GM12878 (cell line): ENCODE results near the gene TMEM229B. TPM values are rescaled to one million over a fixed set of nuclear protein-coding genes. Genes with fewer than 3 reads are reported as not detected.

Experiments
- EGR1 ChIP-seq, 2 experiments: IDR thresholded peaks; 1 replicate in 1 of 2; 2 replicates in 1 of 2; pipeline ENCODE4 v1.6.1; 2011 to 2012; ENCODE audit warnings: low read depth in 2 of 2, low read length in 2 of 2, borderline replicate concordance in 1 of 2, mild to moderate bottlenecking in 1 of 2, moderate library complexity in 1 of 2
- FOS ChIP-seq: IDR thresholded peaks from 3 replicates; pipeline ENCODE4 v1.6.1; 2011; ENCODE audit warnings: borderline replicate concordance; ENCODE audit not compliant: insufficient read length; ENCODE audit errors: extremely low read depth
- HCFC1 ChIP-seq: fragments of 150-350 bp; IDR thresholded peaks from 2 replicates; pipeline ENCODE4 v1.6.1; 2014; ENCODE audit warnings: low read length
- polyA plus RNA-seq, 11 experiments: library from polyadenylated mRNA; depleted of rRNA in 4 of 11; unstranded in 6 of 11; stranded (reverse) in 5 of 11; fragments of >200 nt; fragmentation: Nextera tagmentation in 4 of 11; fragmentation: Illumina TruSeq in 1 of 11; extraction: Ambion mirVana in 4 of 11; extraction: Trizol in 1 of 11; gene quantifications; 1 replicate in 1 of 11; 2 replicates in 10 of 11; pipeline versions ENCODE4 v1.2.1 to v1.2.3, GENCODE V29; 2011 to 2016; ENCODE audit warnings: inconsistent platforms in 2 of 11, missing spikeins in 2 of 11, low read depth in 1 of 11
- total RNA-seq, 4 experiments: library from RNA; depleted of rRNA in 3 of 4; stranded (reverse); fragments of >200 nt in 3 of 4; fragmentation: Illumina TruSeq in 1 of 4; extraction: Trizol in 1 of 4; gene quantifications; 2 replicates each; pipeline versions ENCODE4 v1.2.1 to v1.2.3, GENCODE V29; 2013 to 2021
- TF ChIP-seq, protein P1 (sequence below): fragments of 450-650 bp; IDR thresholded peaks from 2 replicates; pipeline ENCODE4 v1.6.1; 2017; ENCODE audit warnings: antibody characterized with exemption, mild to moderate bottlenecking, moderate library complexity
- TF ChIP-seq, protein P2 (sequence below): IDR thresholded peaks from 2 replicates; pipeline ENCODE4 v1.6.1; 2012; ENCODE audit warnings: low read depth, low read length, improper control_type of control experiment
- TF ChIP-seq, protein P3 (sequence below), 3 experiments: IDR thresholded peaks in 2 of 3; conservative IDR thresholded peaks in 1 of 3; 2 replicates each; pipeline ENCODE4 v1.5.1; 2011; ENCODE audit warnings: low read depth in 3 of 3, low read length in 3 of 3, mild to moderate bottlenecking in 3 of 3, control low read depth in 2 of 3, moderate library complexity in 2 of 3, inconsistent platforms in 1 of 3, mixed read lengths in 1 of 3; ENCODE audit not compliant: control insufficient read depth in 2 of 3, insufficient read depth in 1 of 3; ENCODE audit errors: extremely low read depth in 1 of 3
- TF ChIP-seq, protein P4 (sequence below): IDR thresholded peaks from 2 replicates; pipeline ENCODE4 v1.6.1; 2011; ENCODE audit warnings: low read depth, mild to moderate bottlenecking, low read length, moderate library complexity, borderline replicate concordance; ENCODE audit errors: extremely low read depth

Gene TMEM229B
- total and polyA plus RNA-seq, 10 of the 15 experiments (the other 5 are each of a cell fraction or from before 2014, with no cell fraction given), result 0.24 to 5.3 (median 1.7) TPM

DNA sequence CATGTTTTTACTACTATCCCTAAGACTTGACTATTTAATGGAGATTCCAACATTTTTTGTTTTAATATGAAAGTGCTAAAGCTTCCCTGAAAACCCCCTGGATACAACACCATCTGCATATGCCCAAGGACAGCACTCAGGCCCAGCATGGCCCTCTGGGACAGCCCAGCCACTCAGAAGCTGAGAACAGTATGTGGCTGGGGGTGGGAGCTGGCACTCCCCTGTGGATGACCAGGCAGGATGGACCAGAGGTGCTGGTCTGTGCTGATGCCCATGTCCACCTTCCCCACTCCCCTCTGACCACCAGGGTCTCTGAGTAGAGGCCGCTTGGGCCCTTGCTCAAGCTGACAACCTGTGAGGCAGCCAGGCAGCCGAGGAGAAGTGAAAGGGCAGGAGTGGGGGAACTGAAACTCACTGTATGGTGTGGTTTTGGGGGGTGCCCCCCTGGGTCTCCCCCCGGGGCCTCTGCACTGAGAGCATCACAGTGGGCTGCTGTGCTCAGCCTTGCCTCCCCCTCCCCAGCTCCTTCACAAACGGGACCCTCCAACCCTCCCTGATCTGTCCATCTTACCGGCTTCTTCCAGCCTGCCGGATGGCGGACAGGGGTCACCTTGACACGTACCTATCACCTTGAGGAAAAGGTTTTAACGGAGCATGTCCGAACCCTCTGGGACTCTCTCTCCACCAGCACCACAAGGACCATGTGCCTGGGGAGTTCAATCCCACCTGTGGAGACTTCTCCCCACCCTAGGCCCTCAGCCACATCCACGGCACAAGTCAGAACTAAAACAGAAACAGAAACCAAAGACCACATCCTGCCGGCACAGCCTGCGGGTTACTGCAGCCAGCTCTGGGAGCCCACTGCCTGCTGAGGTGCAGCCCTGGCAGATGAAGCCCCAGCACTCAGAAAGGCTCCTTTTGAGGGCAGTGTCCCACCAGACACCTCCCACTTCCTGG, at the start of gene TMEM229B (continued):
- TF ChIP-seq, protein P1, sequence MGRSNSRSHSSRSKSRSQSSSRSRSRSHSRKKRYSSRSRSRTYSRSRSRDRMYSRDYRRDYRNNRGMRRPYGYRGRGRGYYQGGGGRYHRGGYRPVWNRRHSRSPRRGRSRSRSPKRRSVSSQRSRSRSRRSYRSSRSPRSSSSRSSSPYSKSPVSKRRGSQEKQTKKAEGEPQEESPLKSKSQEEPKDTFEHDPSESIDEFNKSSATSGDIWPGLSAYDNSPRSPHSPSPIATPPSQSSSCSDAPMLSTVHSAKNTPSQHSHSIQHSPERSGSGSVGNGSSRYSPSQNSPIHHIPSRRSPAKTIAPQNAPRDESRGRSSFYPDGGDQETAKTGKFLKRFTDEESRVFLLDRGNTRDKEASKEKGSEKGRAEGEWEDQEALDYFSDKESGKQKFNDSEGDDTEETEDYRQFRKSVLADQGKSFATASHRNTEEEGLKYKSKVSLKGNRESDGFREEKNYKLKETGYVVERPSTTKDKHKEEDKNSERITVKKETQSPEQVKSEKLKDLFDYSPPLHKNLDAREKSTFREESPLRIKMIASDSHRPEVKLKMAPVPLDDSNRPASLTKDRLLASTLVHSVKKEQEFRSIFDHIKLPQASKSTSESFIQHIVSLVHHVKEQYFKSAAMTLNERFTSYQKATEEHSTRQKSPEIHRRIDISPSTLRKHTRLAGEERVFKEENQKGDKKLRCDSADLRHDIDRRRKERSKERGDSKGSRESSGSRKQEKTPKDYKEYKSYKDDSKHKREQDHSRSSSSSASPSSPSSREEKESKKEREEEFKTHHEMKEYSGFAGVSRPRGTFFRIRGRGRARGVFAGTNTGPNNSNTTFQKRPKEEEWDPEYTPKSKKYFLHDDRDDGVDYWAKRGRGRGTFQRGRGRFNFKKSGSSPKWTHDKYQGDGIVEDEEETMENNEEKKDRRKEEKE, result no peak
- TF ChIP-seq, protein P2, sequence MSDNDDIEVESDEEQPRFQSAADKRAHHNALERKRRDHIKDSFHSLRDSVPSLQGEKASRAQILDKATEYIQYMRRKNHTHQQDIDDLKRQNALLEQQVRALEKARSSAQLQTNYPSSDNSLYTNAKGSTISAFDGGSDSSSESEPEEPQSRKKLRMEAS, result peak; percentile 79
- TF ChIP-seq, protein P3, sequence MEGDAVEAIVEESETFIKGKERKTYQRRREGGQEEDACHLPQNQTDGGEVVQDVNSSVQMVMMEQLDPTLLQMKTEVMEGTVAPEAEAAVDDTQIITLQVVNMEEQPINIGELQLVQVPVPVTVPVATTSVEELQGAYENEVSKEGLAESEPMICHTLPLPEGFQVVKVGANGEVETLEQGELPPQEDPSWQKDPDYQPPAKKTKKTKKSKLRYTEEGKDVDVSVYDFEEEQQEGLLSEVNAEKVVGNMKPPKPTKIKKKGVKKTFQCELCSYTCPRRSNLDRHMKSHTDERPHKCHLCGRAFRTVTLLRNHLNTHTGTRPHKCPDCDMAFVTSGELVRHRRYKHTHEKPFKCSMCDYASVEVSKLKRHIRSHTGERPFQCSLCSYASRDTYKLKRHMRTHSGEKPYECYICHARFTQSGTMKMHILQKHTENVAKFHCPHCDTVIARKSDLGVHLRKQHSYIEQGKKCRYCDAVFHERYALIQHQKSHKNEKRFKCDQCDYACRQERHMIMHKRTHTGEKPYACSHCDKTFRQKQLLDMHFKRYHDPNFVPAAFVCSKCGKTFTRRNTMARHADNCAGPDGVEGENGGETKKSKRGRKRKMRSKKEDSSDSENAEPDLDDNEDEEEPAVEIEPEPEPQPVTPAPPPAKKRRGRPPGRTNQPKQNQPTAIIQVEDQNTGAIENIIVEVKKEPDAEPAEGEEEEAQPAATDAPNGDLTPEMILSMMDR (IDR thresholded peaks at IDR 0.05 in 2 of 3, conservative IDR thresholded peaks at IDR 0.05 in 1 of 3; ENCODE audit: control insufficient read depth in 2 of 3, extremely low read depth in 1 of 3, insufficient read depth in 1 of 3, low read depth in 3 of 3, low read length in 3 of 3), result no peak
- TF ChIP-seq FOS, result no peak
- TF ChIP-seq, protein P4, sequence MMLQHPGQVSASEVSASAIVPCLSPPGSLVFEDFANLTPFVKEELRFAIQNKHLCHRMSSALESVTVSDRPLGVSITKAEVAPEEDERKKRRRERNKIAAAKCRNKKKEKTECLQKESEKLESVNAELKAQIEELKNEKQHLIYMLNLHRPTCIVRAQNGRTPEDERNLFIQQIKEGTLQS, result no peak
- no peak for TF ChIP-seq HCFC1
- TF ChIP-seq EGR1 (IDR thresholded peaks at IDR 0.05; ENCODE audit: borderline replicate concordance in 1 of 2, low read depth in 2 of 2, low read length in 2 of 2), result peak in 1 of 2 experiments; percentile 60; a peak in 1 of 3 replicates
- TF ChIP-seq, all 136 proteins: peak for 74
